Right ventricle myocardium superior (tissue), 1 donor: ENCODE results near the gene IER2. TPM values are rescaled to one million over a fixed set of nuclear protein-coding genes. Genes with fewer than 3 reads are reported as not detected.

ENCODE experiments used
- ATAC-seq: fragments of 200-7000 bp; cut with Tn5 transposase; one replicate; pipeline ENCODE4 v1.9.1; 2020; ENCODE audit warnings: mild to moderate bottlenecking; ENCODE audit not compliant: poor library complexity
- DNase-seq: peaks from one replicate; pipeline ENCODE4 v3.0.0-alpha.2; 2020
- intact Hi-C: fragments of 100-400 bp; cut with DNase I; formaldehyde crosslinking; loops from one replicate; pipeline ENCODE4 v1.11.2; 2022
- long read RNA-seq: library from polyadenylated mRNA; unstranded; transcript quantifications from one replicate; pipeline ENCODE4 v2.0.0, GENCODE V29; 2021
- total RNA-seq: library from RNA; stranded (reverse); fragmentation: NEBNext Ultra II Directional; extraction: Animal tissue kit (Norgen Biotek cat#: 25700); gene quantifications from one replicate; pipeline ENCODE4 v1.2.1, GENCODE V29; 2021
- donor health status: DM: no; HTN: yes; CAD: no; lungs with severe emphysema.

Gene IER2, protein sequence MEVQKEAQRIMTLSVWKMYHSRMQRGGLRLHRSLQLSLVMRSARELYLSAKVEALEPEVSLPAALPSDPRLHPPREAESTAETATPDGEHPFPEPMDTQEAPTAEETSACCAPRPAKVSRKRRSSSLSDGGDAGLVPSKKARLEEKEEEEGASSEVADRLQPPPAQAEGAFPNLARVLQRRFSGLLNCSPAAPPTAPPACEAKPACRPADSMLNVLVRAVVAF
- 17.7 TPM for total RNA-seq
- long read RNA-seq, transcript IER2-203 (1 exons, 2,934 nt), result major isoform, 39 of 41 reads
- long read RNA-seq, partial matches to known transcripts, result 0 of 41 reads
- long read RNA-seq, other reads (novel, unspliced or antisense), result 1 of 41 reads

- DNase-seq (peak; percentile 97), ATAC-seq (peak; percentile 70)
- intact Hi-C loops, result no loop called here
These were observed at the start of gene IER2, which contains the start of gene STX10 for GRCh38 chr19:13150187-13150930. TSS of gene IER2 (plus strand) at chr19:13150411. CDS start at chr19:13153187, 2,776 bp downstream. TSS of gene STX10 (minus strand) at chr19:13150375. CDS start at chr19:13150173, 202 bp downstream.

DNA sequence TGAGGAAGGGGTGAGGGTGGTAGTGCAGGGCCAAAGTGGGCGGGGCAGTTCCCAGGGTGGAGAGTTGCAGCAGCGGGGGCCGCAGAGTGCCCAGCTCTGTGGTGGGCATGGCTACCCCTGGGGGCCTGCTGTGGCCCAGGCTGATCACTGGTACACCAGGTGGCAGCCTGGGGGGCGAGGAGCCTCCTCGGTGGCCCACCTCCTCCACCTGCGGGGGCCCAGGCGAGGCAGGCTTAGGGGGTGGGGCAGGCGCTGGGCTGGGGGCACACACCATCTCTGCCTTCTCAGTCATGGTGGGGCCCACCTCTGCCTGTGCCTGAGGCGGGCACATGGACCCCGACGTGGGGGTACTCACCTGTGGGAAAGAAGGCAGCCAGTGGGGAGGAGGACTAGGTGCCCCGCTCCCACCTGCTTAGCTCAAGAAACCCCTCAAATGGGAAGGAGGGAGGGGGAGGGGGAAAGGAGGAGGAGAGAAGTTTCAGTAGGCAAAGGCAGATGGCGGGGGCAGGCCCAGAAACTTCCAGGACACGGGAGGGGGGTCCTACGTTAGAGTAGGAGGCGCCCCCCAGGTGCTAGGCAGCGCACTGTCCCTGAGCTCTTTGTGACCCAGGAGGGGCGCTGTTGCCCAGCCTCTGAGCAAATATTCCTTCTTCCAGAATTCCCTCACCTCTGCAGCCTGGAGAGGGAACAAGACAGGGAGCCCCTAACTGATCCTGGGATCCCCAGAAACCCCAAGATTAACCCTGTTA is 49.2 kb upstream of the IER2 start:
- ATAC-seq (no peak), DNase-seq (no peak)
- intact Hi-C loops, result no loop called here

- intact Hi-C loops, result no loop called here
- no peak for ATAC-seq
These were observed 48.4 kb upstream of the IER2 start for GRCh38 chr19:13101590-13102415.

DNA sequence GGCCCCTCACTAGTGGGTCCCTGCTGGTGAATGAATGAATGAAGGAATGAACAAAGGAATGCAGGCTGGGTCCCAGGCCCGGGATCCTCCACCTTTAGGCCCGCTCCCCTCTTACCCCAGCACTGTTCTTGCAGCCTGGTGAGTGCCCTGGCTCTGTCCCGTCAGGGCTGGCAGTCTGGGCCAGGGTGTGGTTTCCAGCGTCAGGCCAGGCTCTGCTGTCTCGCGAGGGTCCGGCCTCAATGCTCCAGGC is 47.9 kb upstream of the IER2 start:
- no peak for DNase-seq
- no peak for ATAC-seq
- intact Hi-C loops, result no loop called here

More at GRCh38 chr19:13101590-13102415, 48.4 kb upstream of the IER2 start:
- DNase-seq, result no peak

DNA sequence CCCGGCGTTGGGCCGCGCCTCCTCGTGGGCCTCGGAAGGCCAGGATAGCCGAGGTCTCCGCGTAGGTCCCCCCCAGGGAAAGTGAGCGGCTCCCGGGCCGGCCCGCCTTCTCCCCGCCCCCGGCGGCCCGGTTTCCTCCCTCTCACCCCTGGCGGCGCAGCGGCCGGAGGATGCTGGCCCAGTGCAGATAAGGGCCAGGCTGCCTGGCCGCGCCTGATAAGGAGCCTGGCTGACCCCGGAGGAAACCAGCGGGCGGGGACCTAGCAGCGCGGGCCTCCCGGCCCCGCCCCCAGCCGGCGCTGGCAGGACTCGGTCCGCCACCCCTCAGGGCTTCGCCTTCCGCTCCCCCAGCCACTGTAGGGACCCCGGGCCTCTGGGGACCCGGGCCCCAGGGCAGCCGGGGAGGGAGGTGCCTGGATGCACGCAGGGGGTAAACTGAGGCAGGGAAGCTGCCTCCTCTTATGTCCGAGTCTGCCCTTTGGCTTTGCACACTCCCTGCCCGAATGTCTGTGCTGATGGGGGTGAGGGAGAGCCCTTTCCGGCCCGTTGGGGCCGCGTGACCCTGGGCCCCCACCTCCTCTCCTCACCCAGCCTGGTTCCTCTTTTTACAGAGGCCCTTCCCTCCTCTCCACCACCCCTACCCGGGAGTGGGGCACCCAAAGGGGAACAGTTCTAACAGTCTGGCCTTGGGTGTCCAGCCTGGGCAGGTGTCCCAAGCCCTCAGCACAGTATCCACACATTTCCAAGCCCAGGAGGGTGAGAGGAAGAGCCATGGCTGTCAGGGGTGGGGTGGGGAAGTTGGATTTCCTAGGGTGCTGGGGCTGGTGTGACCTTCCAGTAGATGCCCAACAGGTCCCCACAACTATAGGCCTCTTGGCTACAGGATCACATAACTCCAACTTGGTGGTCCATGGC is 47.3 kb upstream of the IER2 start, which contains the start of gene LYL1:
Gene LYL1, minus strand, starts transcription at position 193 of the 915 bp plus-strand sequence. CDS start 1,687 bp downstream, outside the sequence.
- ATAC-seq, result peak; percentile 75
- intact Hi-C loops, result no loop called here
- DNase-seq, result peak; percentile 94

GRCh38 chr19:13103581-13104359 is 46.4 kb upstream of the IER2 start:
- no peak for DNase-seq
- intact Hi-C loops, result no loop called here
- ATAC-seq, result no peak

DNA sequence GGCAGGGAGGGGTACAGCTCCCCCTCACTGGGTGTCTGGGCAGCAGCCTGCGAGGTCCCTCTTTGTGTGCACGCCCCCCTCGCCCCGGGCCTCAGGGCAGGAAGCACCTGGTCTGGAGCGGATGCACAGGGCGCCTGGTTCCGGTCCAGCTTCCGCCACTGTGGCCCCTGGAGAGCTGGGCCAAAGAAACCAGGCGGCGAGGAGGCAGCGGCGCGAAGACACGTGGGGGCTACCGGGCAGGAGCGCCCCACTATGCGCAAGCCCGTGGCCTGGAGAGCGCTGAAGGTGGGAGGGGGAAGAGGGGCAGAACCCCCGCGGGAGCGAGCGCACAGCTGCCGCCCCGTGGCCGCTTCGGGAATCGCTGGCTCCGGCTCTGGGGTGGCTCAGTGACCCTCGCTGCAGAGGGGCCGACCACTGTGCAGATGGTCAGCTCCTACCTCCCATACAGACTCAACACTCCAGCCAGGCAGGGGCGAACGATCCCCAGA is 45.8 kb upstream of the IER2 start:
- ATAC-seq (peak; percentile 11), DNase-seq (peak; percentile 85)
- intact Hi-C loops, result no loop called here

GRCh38 chr19:13104848-13105711 is 45.1 kb upstream of the IER2 start:
- intact Hi-C loops, result no loop called here
- DNase-seq (no peak), ATAC-seq (no peak)

- no peak for DNase-seq
- ATAC-seq, result no peak
- intact Hi-C loops, result no loop called here
These were observed 40.7 kb upstream of the IER2 start for GRCh38 chr19:13109361-13110098.

DNA sequence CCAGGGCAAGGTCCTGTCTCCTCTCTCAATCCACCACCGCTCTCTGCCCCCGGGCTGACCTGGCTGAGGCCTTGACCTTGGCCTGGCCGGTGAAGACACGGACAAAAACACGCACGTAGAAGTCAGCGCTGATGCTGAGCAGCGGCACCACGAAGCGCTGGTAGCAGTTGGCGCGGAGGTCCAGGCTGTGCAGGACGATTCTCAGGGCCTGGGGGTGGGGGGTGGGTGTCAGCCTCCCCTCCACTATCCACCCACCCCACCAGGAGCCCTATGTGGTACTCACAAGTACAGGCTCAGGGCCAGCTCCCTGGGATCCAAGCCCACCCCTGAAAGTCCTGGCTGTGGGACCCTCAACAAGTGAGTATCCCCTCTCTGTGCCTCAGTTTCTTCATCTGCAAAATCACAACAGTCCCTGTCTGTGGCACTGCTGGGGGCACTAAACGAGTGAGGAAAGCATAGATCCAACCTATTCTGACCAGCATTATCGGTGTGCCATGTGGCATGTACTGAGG is 40.1 kb upstream of the IER2 start:
- intact Hi-C loops, result no loop called here
- ATAC-seq (no peak), DNase-seq (no peak)

GRCh38 chr19:13112555-13112954 is 37.7 kb upstream of the IER2 start:
- DNase-seq, result no peak
- intact Hi-C loops, result no loop called here
- no peak for ATAC-seq

GRCh38 chr19:13115936-13116281 is 34.3 kb upstream of the IER2 start:
- ATAC-seq, result no peak
- intact Hi-C loops, result no loop called here
- DNase-seq, result no peak

GRCh38 chr19:13116282-13117175 is 33.7 kb upstream of the IER2 start, which contains the start of gene TRMT1:
TSS of gene TRMT1 (minus strand) at chr19:13116740. CDS start at chr19:13116399, 341 bp downstream.
- ATAC-seq (peak; percentile 87), DNase-seq (peak; percentile 96)
- intact Hi-C loops, result no loop called here

GRCh38 chr19:13117176-13117771 is 32.9 kb upstream of the IER2 start:
- DNase-seq (no peak), ATAC-seq (peak; percentile 18)
- intact Hi-C loops, result no loop called here
